B cell (primary cell): Measurements from ENCODE around the gene CRTC3. TPM values are rescaled to one million over a fixed set of nuclear protein-coding genes. Genes with fewer than 3 reads are reported as not detected.
A peak's percentile ranks its signal among the peaks of the same experiment; 100 is the strongest.

Experiments
- ATAC-seq: fragments of 200-7000 bp; cut with Tn5 transposase; one replicate; pipeline ENCODE4 v1.10.0; 2021; ENCODE audit warnings: low read depth, mild to moderate bottlenecking, moderate number of reproducible peaks, moderate library complexity
- CTCF ChIA-PET: fragments of 350-600 bp; sonication (Branson Sonifier 250); formaldehyde crosslinking; loops from one replicate; lab custom pipeline; 2021; ENCODE audit warnings: antibody characterized with exemption, inconsistent platforms; lab: Charles Lee
- POLR2A ChIA-PET: fragments of 350-600 bp; sonication (Branson Sonifier 250); formaldehyde crosslinking; loops from one replicate; lab custom pipeline; 2021; ENCODE audit warnings: antibody characterized with exemption; lab: Charles Lee
- DNase-seq: peaks from one replicate; pipeline ENCODE4 v3.0.0; 2013
- H2AFZ ChIP-seq: 2 replicates; pipeline ENCODE4 v1.6.1; 2012; ENCODE audit warnings: mild to moderate bottlenecking, low read depth, low read length; ENCODE audit not compliant: insufficient read depth, poor library complexity, severe bottlenecking
- H3K27ac ChIP-seq, 2 donors: 1 replicate in 1 of 2; 2 replicates in 1 of 2; pipeline ENCODE4 v1.5.1; 2012 to 2013; ENCODE audit warnings: low read length in 2 of 2, mild to moderate bottlenecking in 2 of 2, moderate library complexity in 1 of 2
- H3K27me3 ChIP-seq, 4 experiments: fragments of 200-600 bp in 1 of 4; sonication (generic) in 1 of 4; replicated peaks in 1 of 4; 1 replicate in 2 of 4; 2 replicates in 2 of 4; pipeline versions ENCODE4 v1.6.1 to v1.7.0; 2013 to 2016; ENCODE audit warnings: low read length in 3 of 4, mild to moderate bottlenecking in 2 of 4, mixed read lengths in 1 of 4, moderate library complexity in 1 of 4; ENCODE audit not compliant: insufficient read depth in 4 of 4, control insufficient read depth in 3 of 4; ENCODE audit errors: control extremely low read depth in 1 of 4
- H3K36me3 ChIP-seq, 2 experiments: replicated peaks in 1 of 2; 1 replicate in 1 of 2; 2 replicates in 1 of 2; pipeline versions ENCODE4 v1.6.1 to v1.7.1; 2013; ENCODE audit warnings: low read length in 1 of 2; ENCODE audit not compliant: insufficient read depth in 2 of 2, control insufficient read depth in 1 of 2; ENCODE audit errors: control extremely low read depth in 1 of 2, extremely low read depth in 1 of 2
- H3K4me1 ChIP-seq, 2 donors: fragments of 200-600 bp in 1 of 2; sonication (generic) in 1 of 2; 1 replicate in 1 of 2; 2 replicates in 1 of 2; pipeline versions ENCODE4 v1.5.1 to v1.6.1; 2013 to 2017; ENCODE audit warnings: low read length in 2 of 2; ENCODE audit not compliant: control insufficient read depth in 2 of 2, insufficient read depth in 2 of 2
- H3K4me2 ChIP-seq: replicated peaks from 2 replicates; pipeline ENCODE3; 2012; ENCODE audit warnings: mild to moderate bottlenecking, low read depth, low read length; ENCODE audit not compliant: poor library complexity, severe bottlenecking
- H3K4me3 ChIP-seq, 5 experiments: fragments of 200-600 bp in 1 of 5; sonication (generic) in 1 of 5; 1 replicate in 3 of 5; 2 replicates in 2 of 5; pipeline versions ENCODE4 v1.5.1 to v1.7.0; 2011 to 2016; ENCODE audit warnings: low read length in 4 of 5, mild to moderate bottlenecking in 4 of 5, low read depth in 2 of 5, control low read depth in 1 of 5, moderate library complexity in 1 of 5; ENCODE audit not compliant: insufficient read depth in 1 of 5; ENCODE audit errors: control extremely low read depth in 1 of 5, extremely low read depth in 1 of 5
- H3K79me2 ChIP-seq: fragments of 200-600 bp; sonication (generic); one replicate; pipeline ENCODE4 v1.6.0; 2016; ENCODE audit warnings: low read length; ENCODE audit not compliant: control insufficient read depth, insufficient read depth
- H3K9ac ChIP-seq: fragments of 200-600 bp; sonication (generic); 2 replicates; pipeline ENCODE4 v1.6.1; 2017; ENCODE audit warnings: mild to moderate bottlenecking, low read length, moderate library complexity
- H3K9me3 ChIP-seq, 3 donors: one replicate each; pipeline versions ENCODE4 v1.6.1 to v1.7.1; 2013; ENCODE audit warnings: low read length in 2 of 3; ENCODE audit not compliant: control insufficient read depth in 2 of 3, insufficient read depth in 1 of 3; ENCODE audit errors: control extremely low read depth in 1 of 3
- H4K20me1 ChIP-seq: 2 replicates; pipeline ENCODE4 v1.6.0; 2012; ENCODE audit warnings: mild to moderate bottlenecking, low read length; ENCODE audit not compliant: insufficient read depth, control insufficient read depth, poor library complexity, severe bottlenecking
- H3K27ac Mint-ChIP-seq: one replicate; pipeline ENCODE4 v1.8.0; 2021; ENCODE audit warnings: mixed read lengths
- H3K27me3 Mint-ChIP-seq: one replicate; pipeline ENCODE4 v1.8.0; 2021; ENCODE audit warnings: mixed read lengths
- H3K4me1 Mint-ChIP-seq: one replicate; pipeline ENCODE4 v1.8.0; 2021; ENCODE audit warnings: mixed read lengths
- H3K4me3 Mint-ChIP-seq: one replicate; pipeline ENCODE4 v1.8.0; 2021; ENCODE audit warnings: mixed read lengths
- H3K9me3 Mint-ChIP-seq: one replicate; pipeline ENCODE4 v1.8.0; 2022; ENCODE audit warnings: mixed read lengths; ENCODE audit not compliant: insufficient read depth
- EZH2 ChIP-seq: IDR thresholded peaks from 2 replicates; pipeline ENCODE4 v1.6.1; 2012; ENCODE audit warnings: borderline replicate concordance, low read depth, mild to moderate bottlenecking, moderate library complexity, low read length; ENCODE audit not compliant: insufficient read depth, poor library complexity, severe bottlenecking
- WGBS: methylation state at CpG from one replicate; pipeline ENCODE4 v1.1.5; 2013; ENCODE audit warnings: missing lambda C conversion rate; ENCODE audit not compliant: insufficient coverage; 5-methylcytosine and 5-hydroxymethylcytosine counted together
- intact Hi-C: fragments of 100-400 bp; cut with micrococcal nuclease; formaldehyde crosslinking; loops from one replicate; pipeline ENCODE4 v1.10.0; 2022
- polyA plus RNA-seq: library from polyadenylated mRNA; depleted of rRNA; stranded (reverse); fragments of >200 nt; gene quantifications from 2 replicates; pipeline ENCODE4 v1.2.3, GENCODE V29; 2012
- total RNA-seq, 2 donors: library from RNA; stranded (reverse); fragments of 120-200 nt in 1 of 2; gene quantifications; 1 replicate in 1 of 2; 2 replicates in 1 of 2; pipeline versions ENCODE4 v1.2.3 to v1.2.4, GENCODE V29; 2013 to 2022
- TF ChIP-seq, protein P1 (sequence below): fragments of 200-600 bp; IDR thresholded peaks from one replicate; pipeline ENCODE4 v1.8.0; 2022; ENCODE audit warnings: antibody characterized with exemption, mild to moderate bottlenecking

The CRTC3 gene
- total and polyA plus RNA-seq, 2 donors (not counting 1 experiment from before 2014, with no cell fraction given), result 34.7 to 95.8 TPM

DNA sequence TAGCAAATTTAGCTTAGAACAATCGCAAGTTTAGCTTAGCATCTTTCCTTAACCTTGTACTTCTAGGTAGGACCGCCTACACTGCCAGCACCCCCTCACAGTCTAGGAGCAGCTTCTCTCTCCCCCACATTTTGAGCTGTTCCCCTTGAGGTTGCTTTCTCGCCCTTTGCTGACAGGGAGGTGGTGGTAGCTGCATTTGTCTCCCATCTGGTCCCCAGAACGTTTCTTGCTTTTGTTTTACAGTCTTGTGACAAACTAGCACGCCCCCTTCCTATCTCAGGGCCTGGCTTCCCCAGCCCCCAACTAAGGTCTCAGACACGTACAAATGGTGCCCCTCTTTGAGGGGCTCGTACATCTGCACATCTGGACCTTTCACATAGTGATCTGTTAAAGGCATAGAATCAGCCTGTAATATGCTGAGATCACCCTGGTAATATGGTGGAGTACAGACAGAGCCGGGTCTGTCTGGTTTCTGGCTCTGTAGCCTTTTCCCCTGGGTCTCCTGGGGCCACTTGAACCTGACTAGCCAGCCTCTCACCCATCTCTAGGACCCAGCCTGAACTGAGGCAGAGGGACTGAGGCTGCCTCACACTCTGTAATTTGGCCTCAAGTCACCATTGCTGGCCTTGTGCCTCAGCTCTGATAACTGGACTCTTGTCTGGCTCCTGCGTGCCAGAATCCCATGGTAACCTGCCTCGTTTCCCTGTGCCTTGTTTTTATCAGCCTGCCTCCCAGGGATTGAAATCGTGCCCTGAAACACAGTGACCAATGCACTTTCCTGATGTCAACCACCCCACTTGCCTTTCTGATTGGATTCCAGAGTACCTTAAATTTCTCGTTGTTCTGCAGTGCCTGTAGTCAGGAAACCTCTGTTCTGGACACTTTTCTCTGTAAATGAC lies 27.7 kb downstream of the CRTC3 start:
- Histone ChIP-seq H4K20me1 (peaks cover 44% of the 10 kb centered on the region), H2AFZ (no peak overlapping the region), H3K79me2 (peaks cover 90% of the 10 kb centered on the region), H3K27ac (no peak overlapping the region), H3K27me3 (no peaks in the 10 kb centered on the region), H3K4me1 (peaks cover 47 to 59% of the 10 kb centered on the region in 2 donors), H3K9ac (no peak overlapping the region), H3K4me3 (no peak overlapping the region), H3K9me3 (no peaks in the 10 kb centered on the region), H3K4me2 (peak overlapping the region; percentile 5), H3K36me3 (peaks cover 1 to 3% of the 10 kb centered on the region in 2 experiments)
- Mint-ChIP-seq H3K27me3 (no peaks in the 10 kb centered on the region), H3K27ac (no peak overlapping the region), H3K4me3 (peak overlapping the region; percentile 57), H3K9me3 (no peaks in the 10 kb centered on the region), H3K4me1 (peaks cover 71% of the 10 kb centered on the region)
- no peak for DNase-seq
- ChIA-PET CTCF (interaction anchor here (0.6 to 0.7 kb wide), 3 partner anchors 70 to 280 kb away, joined by 3 to 4 read pairs (median 3); no protein-coding TSS in a partner anchor), POLR2A (no interaction called here)
- no peak for TF ChIP-seq EZH2
- TF ChIP-seq, protein P1, sequence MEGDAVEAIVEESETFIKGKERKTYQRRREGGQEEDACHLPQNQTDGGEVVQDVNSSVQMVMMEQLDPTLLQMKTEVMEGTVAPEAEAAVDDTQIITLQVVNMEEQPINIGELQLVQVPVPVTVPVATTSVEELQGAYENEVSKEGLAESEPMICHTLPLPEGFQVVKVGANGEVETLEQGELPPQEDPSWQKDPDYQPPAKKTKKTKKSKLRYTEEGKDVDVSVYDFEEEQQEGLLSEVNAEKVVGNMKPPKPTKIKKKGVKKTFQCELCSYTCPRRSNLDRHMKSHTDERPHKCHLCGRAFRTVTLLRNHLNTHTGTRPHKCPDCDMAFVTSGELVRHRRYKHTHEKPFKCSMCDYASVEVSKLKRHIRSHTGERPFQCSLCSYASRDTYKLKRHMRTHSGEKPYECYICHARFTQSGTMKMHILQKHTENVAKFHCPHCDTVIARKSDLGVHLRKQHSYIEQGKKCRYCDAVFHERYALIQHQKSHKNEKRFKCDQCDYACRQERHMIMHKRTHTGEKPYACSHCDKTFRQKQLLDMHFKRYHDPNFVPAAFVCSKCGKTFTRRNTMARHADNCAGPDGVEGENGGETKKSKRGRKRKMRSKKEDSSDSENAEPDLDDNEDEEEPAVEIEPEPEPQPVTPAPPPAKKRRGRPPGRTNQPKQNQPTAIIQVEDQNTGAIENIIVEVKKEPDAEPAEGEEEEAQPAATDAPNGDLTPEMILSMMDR, result no peak
- ATAC-seq, result no peak
- WGBS, result 78% methylated on average over 8 of the region's 12 CpGs
- intact Hi-C loops, result no loop called here

DNA sequence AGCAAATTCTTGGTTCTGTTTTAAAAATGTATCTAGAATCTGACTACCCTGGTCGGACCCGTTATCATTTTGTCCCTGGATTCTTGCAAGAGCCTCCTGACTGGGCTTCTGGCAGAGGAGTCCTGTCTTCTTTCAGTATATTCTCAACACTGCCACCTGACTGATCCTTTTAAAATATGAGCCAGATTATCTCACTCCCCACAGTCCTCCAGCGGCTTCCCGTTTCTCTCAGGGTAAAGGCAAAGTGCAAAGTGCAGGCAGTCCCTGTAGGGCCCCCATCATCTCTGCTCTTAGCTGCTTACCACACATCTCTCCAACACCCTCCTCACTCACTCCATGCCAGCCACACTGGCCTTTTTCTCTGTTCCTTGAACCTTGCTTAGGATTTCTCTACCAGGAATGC lies 28.4 kb downstream of the CRTC3 start:
- Histone ChIP-seq H3K79me2 (peaks cover 90% of the 10 kb centered on the region), H4K20me1 (peaks cover 44% of the 10 kb centered on the region), H3K4me3 (no peak overlapping the region), H3K9me3 (no peaks in the 10 kb centered on the region), H3K27me3 (no peaks in the 10 kb centered on the region), H2AFZ (no peak overlapping the region), H3K4me1 (peaks cover 55 to 65% of the 10 kb centered on the region in 2 donors), H3K27ac (no peak overlapping the region), H3K9ac (no peak overlapping the region), H3K36me3 (peaks cover 0 to 3% of the 10 kb centered on the region in 2 experiments), H3K4me2 (no peak overlapping the region)
- H3K4me3 Mint-ChIP-seq, result peak overlapping the region; percentile 13
- CTCF ChIA-PET, result interaction anchor here (0.6 kb wide), 1 partner anchor 69 kb away, joined by 3 read pairs; no protein-coding TSS in a partner anchor
- TF ChIP-seq EZH2, result no peak
- TF ChIP-seq, protein P1, result no peak
- 33% methylated on average over 4 of the region's 4 CpGs for WGBS
- no peak overlapping the region for H3K27ac Mint-ChIP-seq
- intact Hi-C loops, result no loop called here
- POLR2A ChIA-PET, result no interaction called here
- H3K9me3 Mint-ChIP-seq, result no peaks in the 10 kb centered on the region
- no peak for DNase-seq
- no peaks in the 10 kb centered on the region for H3K27me3 Mint-ChIP-seq
- ATAC-seq, result no peak
- H3K4me1 Mint-ChIP-seq, result peaks cover 72% of the 10 kb centered on the region
